COLO668 (cell line): ENCODE data around the gene PDLIM3.
"Not testable (repeated sequence)": the region's sequence is repeated elsewhere in the genome, so short reads cannot be mapped to it uniquely, and the experiment has no call there.

ENCODE experiments used
- DNase-seq: peaks from one replicate; lab custom pipeline; 2025; ENCODE audit not compliant: unreplicated experiment; lab: John Stamatoyannopoulos, UW

PDLIM3 gene

GRCh38 chr4:185554365-185555126, 19.2 kb upstream of the PDLIM3 start:
- DNase-seq: no peak

GRCh38 chr4:185552254-185552653, 16.9 kb upstream of the PDLIM3 start:
- DNase-seq: no peak

GRCh38 chr4:185550933-185551332, 15.6 kb upstream of the PDLIM3 start:
- DNase-seq: no peak

- DNase-seq: no peak
These were observed 13.9 kb upstream of the PDLIM3 start for GRCh38 chr4:185549095-185549639.

GRCh38 chr4:185548587-185548986, 13.3 kb upstream of the PDLIM3 start:
- no peak for DNase-seq

- DNase-seq: no peak
These were observed 11.0 kb upstream of the PDLIM3 start for GRCh38 chr4:185546335-185546734.

- DNase-seq: no peak
These were observed 7.5 kb upstream of the PDLIM3 start for GRCh38 chr4:185542626-185543315.

GRCh38 chr4:185541251-185541727, 6.0 kb upstream of the PDLIM3 start:
- no peak for DNase-seq

GRCh38 chr4:185540487-185541120, 5.3 kb upstream of the PDLIM3 start:
- DNase-seq: no peak

GRCh38 chr4:185540040-185540439, 4.7 kb upstream of the PDLIM3 start:
- no peak for DNase-seq

GRCh38 chr4:185538806-185539205, 3.5 kb upstream of the PDLIM3 start:
- no peak for DNase-seq

- no peak for DNase-seq
These were observed 1.1 kb upstream of the PDLIM3 start for GRCh38 chr4:185536411-185536709.

GRCh38 chr4:185535612-185536410, 504 bp upstream of the PDLIM3 start:
- DNase-seq: peak; percentile 93

GRCh38 chr4:185534511-185534865, 819 bp downstream of the PDLIM3 start:
- no peak for DNase-seq

- no peak for DNase-seq
These were observed 2.4 kb downstream of the PDLIM3 start for GRCh38 chr4:185532795-185533324.

GRCh38 chr4:185532293-185532692, 3.0 kb downstream of the PDLIM3 start:
- DNase-seq: no peak

- not testable (repeated sequence) for DNase-seq
These were observed 3.7 kb downstream of the PDLIM3 start for GRCh38 chr4:185531654-185532053.

GRCh38 chr4:185529413-185529812, 5.9 kb downstream of the PDLIM3 start:
- DNase-seq: no peak

GRCh38 chr4:185524888-185525863, 10.1 kb downstream of the PDLIM3 start:
- peak; percentile 63 for DNase-seq

GRCh38 chr4:185523862-185524261, 11.4 kb downstream of the PDLIM3 start:
- DNase-seq: no peak
